ENCODE measurements around the gene UMPS. TPM values are rescaled to one million over a fixed set of nuclear protein-coding genes. Genes with fewer than 3 reads are reported as not detected.

The UMPS gene
- total RNA-seq, 1 donor from 2014 or later: 21.5 TPM

Other genes starting within 250 kb of the UMPS start
- gene ITGB5, start 156.9 kb downstream of the UMPS start, total RNA-seq: 83.0 TPM
- gene MUC13, start 204.3 kb downstream of the UMPS start, total RNA-seq: not detected

All from esophagus mucosa (tissue), 1 donor.